CD4-positive, alpha-beta T cell (primary cell): Measurements from ENCODE around the gene MTUS2. TPM values are rescaled to one million over a fixed set of nuclear protein-coding genes. Genes with fewer than 3 reads are reported as not detected.

Experiments
- ATAC-seq: fragments of 200-7000 bp; cut with Tn5 transposase; one replicate; pipeline ENCODE4 v1.10.0; 2022; ENCODE audit warnings: mild to moderate bottlenecking; ENCODE audit not compliant: poor library complexity
- CTCF ChIA-PET: fragments of 350-600 bp; sonication (Branson Sonifier 250); formaldehyde crosslinking; loops from one replicate; lab custom pipeline; 2021; ENCODE audit warnings: antibody characterized with exemption, inconsistent platforms; lab: Charles Lee
- POLR2A ChIA-PET: fragments of 350-600 bp; sonication (Branson Sonifier 250); formaldehyde crosslinking; loops from one replicate; lab custom pipeline; 2021; ENCODE audit warnings: antibody characterized with exemption, inconsistent platforms; lab: Charles Lee
- DNase-seq, 14 experiments: peaks; one replicate each; pipeline ENCODE4 v3.0.0-alpha.2; 2013 to 2020; ENCODE audit warnings: mixed read lengths in 2 of 14
- H3K27ac ChIP-seq, 2 donors: one replicate each; pipeline versions ENCODE4 v1.5.1 to v1.7.0; 2013; ENCODE audit warnings: low read length in 2 of 2, low read depth in 1 of 2, mild to moderate bottlenecking in 1 of 2
- H3K27me3 ChIP-seq, 2 experiments: 1 replicate in 1 of 2; 2 replicates in 1 of 2; pipeline versions ENCODE4 v1.6.1 to v1.7.0; 2013; ENCODE audit warnings: low read length in 2 of 2, control low read depth in 1 of 2, mild to moderate bottlenecking in 1 of 2, moderate library complexity in 1 of 2; ENCODE audit not compliant: insufficient read depth in 2 of 2, control insufficient read depth in 1 of 2
- H3K36me3 ChIP-seq: one replicate; pipeline ENCODE4 v1.6.1; 2013; ENCODE audit warnings: low read length, control low read depth; ENCODE audit not compliant: insufficient read depth
- H3K4me1 ChIP-seq: one replicate; pipeline ENCODE4 v1.6.1; 2013; ENCODE audit warnings: low read length, control low read depth; ENCODE audit not compliant: insufficient read depth
- H3K4me3 ChIP-seq: one replicate; pipeline ENCODE4 v1.5.1; 2013; ENCODE audit warnings: mild to moderate bottlenecking, low read length, moderate library complexity
- H3K9me3 ChIP-seq, 2 experiments: 1 replicate in 1 of 2; 2 replicates in 1 of 2; pipeline versions ENCODE4 v1.6.1 to v1.7.0; 2013; ENCODE audit warnings: low read length in 2 of 2, mild to moderate bottlenecking in 2 of 2, control low read depth in 1 of 2, moderate library complexity in 1 of 2; ENCODE audit not compliant: control insufficient read depth in 1 of 2, insufficient read depth in 1 of 2
- H3K27ac Mint-ChIP-seq: one replicate; pipeline ENCODE4 v1.8.0; 2020; ENCODE audit warnings: mixed read lengths
- H3K27me3 Mint-ChIP-seq: one replicate; pipeline ENCODE4 v1.8.0; 2021; ENCODE audit warnings: mixed read lengths
- H3K36me3 Mint-ChIP-seq: one replicate; pipeline ENCODE4 v1.8.0; 2021; ENCODE audit warnings: low read depth, mixed read lengths
- H3K4me1 Mint-ChIP-seq: one replicate; pipeline ENCODE4 v1.8.0; 2021; ENCODE audit warnings: low read depth, mixed read lengths
- H3K4me3 Mint-ChIP-seq: one replicate; pipeline ENCODE4 v1.8.0; 2020; ENCODE audit warnings: mild to moderate bottlenecking, mixed read lengths
- H3K9me3 Mint-ChIP-seq: one replicate; pipeline ENCODE4 v1.8.0; 2020; ENCODE audit warnings: mixed read lengths
- intact Hi-C, 2 experiments: fragments of 100-400 bp; cut with DNase I in 1 of 2; cut with micrococcal nuclease in 1 of 2; formaldehyde crosslinking; loops; one replicate each; pipeline versions ENCODE4 v1.15.1 to v1.9.0; 2023 to 2025; cut with DNase I, micrococcal nuclease
- total RNA-seq, 174 experiments: library from RNA in 2 of 174; stranded (reverse) in 2 of 174; gene quantifications; one replicate each; pipeline ENCODE4 v1.2.3 and lab custom pipeline; 2021 to 2026
- TF ChIP-seq, protein P1 (sequence below): fragments of 200-600 bp; IDR thresholded peaks from one replicate; pipeline ENCODE4 v1.8.0; 2022; ENCODE audit warnings: antibody characterized with exemption, mild to moderate bottlenecking

MTUS2 gene
- total RNA-seq, 2 experiments from 2014 or later = 0.38 to 0.81 TPM

DNA sequence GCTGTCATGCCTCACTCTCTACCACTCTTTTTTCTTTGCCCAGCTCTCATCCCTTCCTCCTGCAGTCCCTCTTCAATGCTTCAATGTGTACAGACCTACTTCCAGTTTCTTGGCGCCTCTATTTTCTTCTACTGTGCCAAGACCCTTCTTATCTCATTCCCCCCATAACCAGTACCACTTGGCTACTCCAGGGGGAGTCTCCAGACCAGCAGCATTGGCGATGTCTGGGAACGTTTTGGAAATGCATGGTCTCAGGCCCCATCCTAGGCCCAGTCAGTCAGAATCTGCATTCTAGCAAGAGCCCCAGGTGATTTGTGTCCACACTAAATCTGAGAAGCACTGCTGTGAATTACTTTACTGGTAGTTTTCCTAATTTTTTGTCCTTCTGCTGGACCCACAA lies 577.1 kb downstream of the MTUS2 start:
- ATAC-seq (no peak), DNase-seq (no peak)
- intact Hi-C loops = no loop called here
- Histone ChIP-seq H3K4me3 (no peak overlapping the region), H3K27ac (no peak overlapping the region), H3K9me3 (no peaks in the 10 kb centered on the region), H3K27me3 (peaks cover 0 to 15% of the 10 kb centered on the region in 2 experiments), H3K4me1 (no peaks in the 10 kb centered on the region), H3K36me3 (no peaks in the 10 kb centered on the region)
- POLR2A ChIA-PET = no interaction called here
- no peaks in the 10 kb centered on the region for H3K9me3 Mint-ChIP-seq
- TF ChIP-seq, protein P1, sequence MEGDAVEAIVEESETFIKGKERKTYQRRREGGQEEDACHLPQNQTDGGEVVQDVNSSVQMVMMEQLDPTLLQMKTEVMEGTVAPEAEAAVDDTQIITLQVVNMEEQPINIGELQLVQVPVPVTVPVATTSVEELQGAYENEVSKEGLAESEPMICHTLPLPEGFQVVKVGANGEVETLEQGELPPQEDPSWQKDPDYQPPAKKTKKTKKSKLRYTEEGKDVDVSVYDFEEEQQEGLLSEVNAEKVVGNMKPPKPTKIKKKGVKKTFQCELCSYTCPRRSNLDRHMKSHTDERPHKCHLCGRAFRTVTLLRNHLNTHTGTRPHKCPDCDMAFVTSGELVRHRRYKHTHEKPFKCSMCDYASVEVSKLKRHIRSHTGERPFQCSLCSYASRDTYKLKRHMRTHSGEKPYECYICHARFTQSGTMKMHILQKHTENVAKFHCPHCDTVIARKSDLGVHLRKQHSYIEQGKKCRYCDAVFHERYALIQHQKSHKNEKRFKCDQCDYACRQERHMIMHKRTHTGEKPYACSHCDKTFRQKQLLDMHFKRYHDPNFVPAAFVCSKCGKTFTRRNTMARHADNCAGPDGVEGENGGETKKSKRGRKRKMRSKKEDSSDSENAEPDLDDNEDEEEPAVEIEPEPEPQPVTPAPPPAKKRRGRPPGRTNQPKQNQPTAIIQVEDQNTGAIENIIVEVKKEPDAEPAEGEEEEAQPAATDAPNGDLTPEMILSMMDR = no peak
- H3K27me3 Mint-ChIP-seq = peaks cover 42% of the 10 kb centered on the region
- no peak overlapping the region for H3K4me3 Mint-ChIP-seq
- H3K4me1 Mint-ChIP-seq = no peaks in the 10 kb centered on the region
- no peaks in the 10 kb centered on the region for H3K36me3 Mint-ChIP-seq
- H3K27ac Mint-ChIP-seq = no peak overlapping the region
- CTCF ChIA-PET = no interaction called here

DNA sequence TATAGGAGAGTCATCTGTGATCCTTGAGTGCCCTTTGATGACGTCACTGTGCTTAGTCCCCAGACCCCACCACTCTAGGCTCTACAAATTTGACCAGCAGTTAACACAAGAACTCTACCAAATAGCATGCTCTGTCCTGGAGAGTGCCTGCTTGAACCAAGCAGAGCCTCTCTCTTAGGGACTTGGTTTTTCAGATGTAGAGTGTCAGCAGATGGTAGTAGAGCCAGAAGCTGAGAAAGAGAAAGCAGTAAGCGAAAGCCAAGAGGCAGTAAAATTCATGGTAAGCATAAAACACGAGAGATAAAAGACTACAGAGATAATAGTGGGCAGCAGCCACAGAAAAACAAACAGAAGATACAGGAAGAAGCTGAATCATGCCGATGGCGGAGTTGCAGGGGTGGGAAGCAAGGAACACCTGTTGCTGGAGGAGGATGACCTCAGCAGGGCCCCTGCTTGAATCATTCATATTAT lies 582.1 kb downstream of the MTUS2 start:
- Mint-ChIP-seq H3K36me3 (no peaks in the 10 kb centered on the region), H3K27me3 (peaks cover 11% of the 10 kb centered on the region), H3K9me3 (no peaks in the 10 kb centered on the region), H3K27ac (no peak overlapping the region), H3K4me1 (no peaks in the 10 kb centered on the region), H3K4me3 (no peak overlapping the region)
- no peak for ATAC-seq
- TF ChIP-seq, protein P1 = no peak
- Histone ChIP-seq H3K36me3 (no peaks in the 10 kb centered on the region), H3K4me1 (no peaks in the 10 kb centered on the region), H3K9me3 (no peaks in the 10 kb centered on the region), H3K27ac (no peak overlapping the region), H3K27me3 (no peaks in the 10 kb centered on the region), H3K4me3 (no peak overlapping the region)
- intact Hi-C loops = no loop called here
- POLR2A ChIA-PET = no interaction called here
- DNase-seq = no peak
- CTCF ChIA-PET = no interaction called here

DNA sequence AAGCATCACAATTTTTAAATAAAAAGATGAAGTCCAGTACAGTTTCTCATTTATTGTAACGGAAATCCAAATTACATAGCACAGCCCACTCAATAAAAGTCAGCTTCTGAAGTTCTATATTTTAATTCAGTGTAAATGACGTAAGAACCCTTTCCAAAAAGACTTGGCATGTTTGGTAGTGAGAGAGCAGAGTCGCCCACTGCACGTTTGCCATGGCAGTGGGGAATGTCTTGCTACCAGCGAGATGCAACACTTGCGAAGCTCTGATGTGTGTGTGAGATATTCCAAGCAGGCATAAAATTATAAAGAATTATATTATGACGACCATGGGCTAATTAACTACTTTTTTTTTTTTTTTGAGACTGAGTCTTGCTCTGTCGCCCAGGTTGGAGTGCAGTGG lies 585.3 kb downstream of the MTUS2 start:
- ATAC-seq = no peak
- peaks cover 8% of the 10 kb centered on the region for H3K27me3 Mint-ChIP-seq
- H3K36me3 ChIP-seq = no peaks in the 10 kb centered on the region
- CTCF ChIA-PET = interaction anchor here (0.5 kb wide), 1 partner anchor 154 kb away, joined by 3 read pairs; no protein-coding TSS in a partner anchor
- H3K27ac ChIP-seq = no peak overlapping the region
- H3K4me1 Mint-ChIP-seq = no peaks in the 10 kb centered on the region
- no peaks in the 10 kb centered on the region for H3K4me1 ChIP-seq
- no peaks in the 10 kb centered on the region for H3K36me3 Mint-ChIP-seq
- DNase-seq = no peak
- POLR2A ChIA-PET = no interaction called here
- no peaks in the 10 kb centered on the region for H3K9me3 Mint-ChIP-seq
- no peak overlapping the region for H3K27ac Mint-ChIP-seq
- TF ChIP-seq, protein P1 = no peak
- H3K9me3 ChIP-seq = no peaks in the 10 kb centered on the region
- intact Hi-C loops = no loop called here
- no peaks in the 10 kb centered on the region for H3K27me3 ChIP-seq
- no peak overlapping the region for H3K4me3 ChIP-seq
- no peak overlapping the region for H3K4me3 Mint-ChIP-seq
